ENCODE measurements around the gene CCK. TPM values are rescaled to one million over a fixed set of nuclear protein-coding genes. Genes with fewer than 3 reads are reported as not detected.

CCK gene
- total RNA-seq, 1 experiment from 2014 or later: not detected

DNA sequence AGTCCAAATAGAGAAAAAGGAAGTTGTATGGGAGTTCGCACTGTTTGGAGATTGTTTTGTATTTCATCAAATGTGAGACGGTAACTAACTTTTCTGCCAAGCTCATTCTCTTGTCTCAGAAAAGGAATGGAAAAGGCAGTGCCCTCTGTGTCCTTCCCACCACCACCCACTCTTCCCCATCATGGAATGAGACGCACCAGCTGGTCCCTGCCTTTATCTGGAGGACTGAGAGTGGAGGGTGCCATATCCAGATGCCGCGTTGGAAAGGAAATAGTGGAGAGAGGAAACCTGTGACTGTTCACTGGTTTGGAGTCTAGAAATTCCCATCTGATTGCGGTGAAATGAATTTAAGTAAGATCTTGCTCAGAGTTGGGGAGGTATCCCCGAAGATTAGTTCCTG, 3.7 kb upstream of the CCK start:
- DNase-seq (ENCODE audit: low read depth): no peak

GRCh38 chr3:42267878-42268277, 1.9 kb upstream of the CCK start:
- no peak for DNase-seq (ENCODE audit: low read depth)

DNA sequence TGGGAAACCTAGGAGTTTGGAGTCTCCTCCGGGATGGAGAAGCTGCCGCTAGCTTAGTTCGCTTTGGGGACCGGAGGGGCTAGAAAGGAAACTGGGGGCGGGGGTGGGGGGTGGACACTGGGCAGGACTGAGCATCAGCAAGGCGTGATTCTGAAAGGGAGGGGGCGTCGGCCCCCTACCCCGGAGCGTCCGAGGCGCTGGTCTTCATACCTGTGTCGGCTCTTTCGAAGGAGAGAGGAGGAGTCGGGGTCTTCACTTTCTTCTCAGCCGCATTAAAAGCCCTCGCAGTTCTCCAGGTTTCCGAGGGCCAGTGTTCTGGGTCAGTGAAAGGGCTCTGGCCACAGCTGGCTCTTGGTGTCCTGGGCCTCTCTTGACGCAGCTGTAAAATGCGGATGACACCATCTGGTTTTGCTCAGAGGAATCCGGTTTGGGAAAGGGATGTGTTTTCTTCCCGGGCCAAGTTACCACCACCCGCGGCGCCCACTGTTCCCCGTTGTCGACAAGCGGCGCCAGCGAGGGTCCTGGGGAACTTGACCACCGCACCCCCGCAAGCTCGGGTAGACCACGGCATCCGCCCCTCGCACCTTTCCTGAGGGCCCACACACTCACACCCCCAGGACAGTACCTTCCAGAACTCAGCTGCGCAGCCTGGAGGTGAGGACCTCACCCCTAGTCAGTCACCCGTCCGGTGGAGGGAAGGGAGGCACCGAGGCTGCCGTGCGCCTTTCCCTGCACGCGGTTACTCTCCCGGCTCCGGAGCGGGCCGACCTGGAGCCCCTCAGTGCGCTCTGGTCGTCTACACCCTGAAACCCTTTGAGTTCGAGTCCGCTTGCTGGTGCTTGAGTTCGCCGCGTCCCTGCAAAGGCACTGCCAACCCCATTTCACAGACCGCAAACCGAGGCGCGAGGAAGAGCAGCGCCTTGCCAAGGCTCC, 660 bp downstream of the CCK start:
- DNase-seq (ENCODE audit: low read depth): no peak

- DNase-seq (ENCODE audit: low read depth): peak; percentile 13
Measured at GRCh38 chr3:42264399-42265058, 1.5 kb downstream of the CCK start.

DNA sequence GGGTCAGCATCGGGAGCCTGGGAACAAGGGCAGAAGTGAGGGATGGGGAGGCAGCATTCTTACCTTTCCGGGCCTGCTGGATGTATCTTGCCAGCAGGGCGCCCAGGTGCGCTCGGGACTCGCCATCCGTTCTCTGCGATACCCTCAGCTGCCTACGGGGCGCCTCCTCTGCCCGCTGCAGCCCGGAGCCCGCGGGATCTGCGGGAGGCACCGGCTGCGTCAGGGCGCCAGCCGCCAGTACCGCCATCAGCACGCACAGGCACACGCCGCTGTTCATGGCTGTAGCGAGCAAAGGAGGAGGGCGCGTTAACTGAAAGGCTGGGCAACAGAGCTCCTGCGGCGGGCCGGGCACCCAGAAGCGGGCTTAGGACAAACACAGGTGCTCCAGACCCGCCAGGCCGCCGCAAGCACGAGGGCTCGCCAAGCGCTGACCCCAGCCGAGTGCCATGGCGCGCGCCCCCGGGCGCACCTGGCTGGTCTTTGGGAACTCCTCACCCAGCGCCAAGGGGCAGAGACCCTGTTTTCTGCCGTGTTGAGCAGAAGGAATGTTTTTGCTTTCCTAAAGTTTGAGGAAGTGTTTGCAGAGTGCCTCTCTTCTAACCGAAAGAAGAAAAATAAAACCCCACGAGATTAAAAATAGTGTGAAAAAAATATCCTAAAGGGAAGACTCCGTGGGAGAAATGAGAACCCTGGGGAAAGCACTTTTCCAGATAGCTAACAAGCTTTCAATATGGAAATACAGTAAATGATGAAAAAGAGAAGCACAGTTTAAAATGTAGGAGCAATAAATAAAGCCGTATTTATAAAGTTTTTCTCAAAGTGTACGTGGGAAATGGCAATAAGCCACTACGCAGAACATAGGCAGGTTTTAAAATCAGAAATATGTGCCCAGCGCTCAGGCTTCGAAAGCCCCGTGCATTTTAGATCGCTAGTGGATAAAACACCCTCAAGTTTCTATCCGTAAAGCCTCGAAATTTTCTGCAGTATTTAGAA, 2.3 kb downstream of the CCK start:
- no peak for DNase-seq (ENCODE audit: low read depth)

DNA sequence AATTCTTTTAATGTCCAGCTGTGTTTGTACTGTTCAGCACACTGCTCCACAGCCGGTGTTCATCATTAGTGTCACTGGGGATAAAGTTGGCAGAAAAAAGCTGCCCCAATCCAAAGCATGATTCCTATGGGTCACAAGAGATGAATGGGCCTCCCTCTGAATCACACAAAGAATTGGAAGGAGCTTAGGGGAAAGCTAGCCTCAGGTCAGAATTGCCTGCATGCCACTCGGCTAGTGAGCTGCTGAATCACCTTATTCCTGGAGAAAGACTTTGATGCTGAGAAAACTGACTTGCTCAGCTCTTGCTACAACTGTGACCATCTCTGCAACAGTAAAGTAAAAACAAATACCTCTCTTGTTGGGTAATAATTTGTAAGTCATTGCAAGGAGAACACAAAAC, 3.5 kb downstream of the CCK start:
- DNase-seq (ENCODE audit: low read depth): peak; percentile 79

DNA sequence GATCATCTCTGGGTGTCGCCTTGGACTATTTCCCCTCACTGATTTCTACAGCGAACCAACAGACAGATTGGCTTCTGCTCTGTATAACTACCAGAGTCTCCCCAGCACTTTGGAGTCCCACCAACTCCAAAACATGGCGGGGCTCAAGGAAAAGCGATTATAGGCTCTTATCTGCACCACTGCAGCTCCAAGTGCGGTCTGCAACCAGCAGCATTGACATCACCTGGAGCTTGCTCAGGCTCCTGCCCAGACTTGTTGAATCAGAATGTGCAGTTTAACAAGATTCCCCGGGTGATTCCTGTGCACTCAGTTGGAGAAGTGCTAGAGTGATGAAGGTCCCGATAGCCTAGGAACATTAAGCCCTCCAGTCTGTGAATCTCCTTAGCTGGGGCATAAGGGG, 9.0 kb downstream of the CCK start:
- peak; percentile 7 for DNase-seq (ENCODE audit: low read depth)

DNA sequence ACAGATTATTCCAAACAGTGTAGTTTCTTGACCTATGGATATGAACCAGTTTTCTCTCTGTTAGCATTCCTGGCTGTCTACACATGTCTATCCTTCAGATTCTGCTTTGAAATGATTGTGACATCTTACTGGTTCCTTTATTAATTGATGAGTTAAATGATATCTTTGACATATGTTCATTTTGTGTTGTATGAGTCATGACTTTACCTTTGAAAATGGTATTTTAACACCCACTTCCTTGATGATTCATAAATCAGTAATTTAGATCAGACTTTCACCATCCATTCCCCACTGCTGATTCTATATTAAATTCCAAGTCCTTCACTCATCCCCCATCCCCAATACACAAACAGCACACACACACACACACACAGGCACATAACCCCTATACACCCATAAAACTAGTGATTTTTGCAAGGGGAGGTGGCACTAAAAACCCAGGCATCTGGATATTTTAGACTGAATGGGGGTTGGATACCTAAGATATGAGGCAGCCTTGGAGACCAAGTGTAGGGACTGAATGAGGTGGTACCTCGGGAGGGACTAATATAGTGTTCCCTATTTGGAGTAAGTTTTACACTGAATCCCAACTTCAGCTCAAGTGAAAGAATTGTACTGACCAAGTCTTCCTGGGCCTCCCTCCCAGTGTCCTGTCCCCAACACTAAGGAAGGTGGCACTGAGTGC, 9.7 kb downstream of the CCK start:
- peak; percentile 54 for DNase-seq (ENCODE audit: low read depth)

- DNase-seq (ENCODE audit: low read depth): no peak
Measured at GRCh38 chr3:42254566-42254965, 11.4 kb downstream of the CCK start.

- no peak for DNase-seq (ENCODE audit: low read depth)
Measured at GRCh38 chr3:42250761-42251160, 15.2 kb downstream of the CCK start.

DNA sequence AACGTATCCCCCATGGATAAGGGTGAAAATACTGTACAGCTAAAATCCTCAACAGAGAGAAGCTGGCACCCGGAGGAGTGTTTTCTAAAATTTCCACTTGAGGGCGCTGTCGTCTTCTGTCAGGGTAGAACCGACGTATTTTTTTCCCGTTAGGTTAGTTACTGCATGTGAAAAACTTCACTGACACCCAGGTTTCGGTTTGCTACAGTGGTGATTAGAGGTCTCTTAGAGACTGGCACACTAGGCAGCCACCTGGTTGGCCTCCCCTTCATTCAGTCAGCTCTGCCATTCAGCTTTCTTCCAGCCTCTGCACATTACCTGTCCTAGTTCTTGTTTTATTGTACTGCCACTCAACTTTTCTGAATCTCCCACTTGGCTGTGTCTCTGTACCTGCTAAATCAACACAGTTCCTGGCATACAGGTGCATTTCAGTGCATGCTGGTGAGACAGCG, 18.4 kb downstream of the CCK start:
- DNase-seq (ENCODE audit: low read depth): peak; percentile 45

- no peak for DNase-seq (ENCODE audit: low read depth)
Measured at GRCh38 chr3:42246091-42246490, 19.9 kb downstream of the CCK start.

GRCh38 chr3:42236611-42237010, 29.4 kb downstream of the CCK start:
- no peak for DNase-seq (ENCODE audit: low read depth)

DNA sequence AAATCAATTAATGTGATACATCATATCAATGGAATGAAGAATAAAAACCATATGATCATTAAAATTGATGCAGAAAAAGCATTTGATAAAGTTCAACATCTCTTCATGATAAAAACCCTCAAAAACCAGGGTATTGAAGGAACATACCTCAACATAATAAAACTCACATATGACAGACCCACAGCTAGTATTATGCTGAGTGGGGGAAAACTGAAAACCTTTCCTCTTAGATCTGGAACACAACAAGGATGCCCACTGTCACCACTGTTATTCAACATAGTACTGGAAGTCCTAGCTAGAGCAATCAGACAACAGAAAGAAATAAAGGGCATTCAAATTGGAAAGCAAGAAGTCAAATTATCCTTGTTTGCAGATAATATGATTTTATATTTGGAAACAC, 30.5 kb downstream of the CCK start:
- DNase-seq (ENCODE audit: low read depth): no peak

DNA sequence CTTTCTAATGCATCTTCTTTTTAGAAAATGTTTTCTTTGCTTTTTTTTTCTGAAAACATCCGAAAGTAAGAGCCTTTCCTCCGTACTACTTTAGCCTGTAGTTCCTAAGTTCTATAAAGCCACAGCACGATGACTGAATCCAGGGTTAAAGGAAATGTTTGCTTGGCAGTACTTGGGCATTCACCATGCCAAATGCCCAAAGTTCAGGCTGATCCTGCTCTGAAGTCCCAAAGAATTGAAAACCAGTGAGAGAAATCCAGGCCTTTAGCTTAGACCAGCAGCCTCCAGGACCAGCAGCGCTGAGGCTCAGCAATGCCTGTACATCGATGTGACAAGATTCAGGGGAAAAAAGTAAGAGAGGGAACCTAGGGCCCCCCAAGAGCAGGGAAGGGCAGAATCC, 35.1 kb downstream of the CCK start:
- DNase-seq (ENCODE audit: low read depth): no peak

GRCh38 chr3:42229942-42230688, 35.9 kb downstream of the CCK start:
- DNase-seq (ENCODE audit: low read depth): peak; percentile 46

GRCh38 chr3:42229266-42229941, 36.6 kb downstream of the CCK start:
- no peak for DNase-seq (ENCODE audit: low read depth)

DNA sequence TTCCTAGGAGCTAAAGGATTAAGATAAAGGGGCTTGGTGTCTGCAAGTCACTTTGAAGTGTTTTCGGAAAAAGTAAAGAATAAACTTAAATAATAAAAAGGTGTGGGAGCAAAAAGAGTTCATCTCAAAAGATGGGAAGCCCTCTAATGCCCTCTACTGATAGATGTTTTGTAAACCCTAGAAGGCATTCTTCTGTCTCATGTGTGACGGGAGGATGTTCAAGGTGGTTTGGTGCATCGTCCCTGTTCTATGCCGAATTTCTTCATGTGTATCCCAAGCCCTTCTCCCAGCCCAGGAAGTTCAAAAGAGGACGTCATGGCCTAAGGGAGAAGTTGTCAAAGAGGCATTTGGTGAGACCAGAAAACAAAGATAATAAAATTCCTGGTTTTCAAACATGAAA, 37.2 kb downstream of the CCK start:
- DNase-seq (ENCODE audit: low read depth): peak; percentile 25

DNA sequence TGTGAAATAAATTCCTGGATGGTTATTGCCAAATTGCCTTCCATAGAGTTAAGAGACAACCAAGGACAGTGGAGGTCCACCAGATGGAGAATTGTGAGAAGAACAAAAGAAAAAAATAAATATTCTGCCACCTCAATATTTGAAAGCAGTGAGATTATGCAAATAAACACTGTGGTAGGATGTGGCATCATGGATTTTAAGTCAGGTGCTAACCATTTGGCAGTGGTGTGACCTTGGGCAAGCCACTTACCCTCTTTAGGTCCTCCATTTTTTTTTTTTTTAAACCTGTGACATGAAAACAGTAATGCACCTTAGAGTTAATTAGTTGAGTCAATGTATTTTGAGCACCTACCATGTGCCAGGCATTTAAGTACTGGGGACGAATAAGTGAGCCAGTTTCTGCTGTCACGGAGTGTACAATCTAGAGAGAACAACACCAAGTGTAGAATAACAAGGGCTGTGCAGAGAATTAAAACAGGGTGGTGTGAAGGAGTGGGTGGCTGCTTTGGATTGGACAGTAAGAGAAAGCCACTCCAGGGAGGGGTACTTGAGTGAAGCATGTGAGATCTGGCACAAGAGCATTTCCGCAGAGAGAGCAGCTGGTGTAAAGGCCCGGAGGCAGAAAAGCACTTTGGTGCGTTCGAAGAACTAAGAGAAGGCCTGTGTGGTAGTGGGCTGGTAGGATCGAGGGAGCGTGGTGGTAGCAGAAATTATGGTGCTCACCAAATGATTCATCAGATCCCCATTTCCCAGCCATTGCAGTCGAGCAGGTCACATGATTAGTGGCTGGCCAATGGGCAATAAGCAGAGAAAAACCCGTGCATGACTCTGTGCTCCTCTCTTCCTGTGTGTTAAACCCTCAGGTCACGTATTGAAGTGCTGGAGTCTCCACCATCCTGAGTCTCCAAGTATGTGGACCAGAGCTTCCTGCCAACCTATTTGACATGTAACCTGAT, 39.2 kb downstream of the CCK start:
- peak; percentile 20 for DNase-seq (ENCODE audit: low read depth)
